Esophagus squamous epithelium (tissue), 5 donors: ENCODE results near the gene TMEM26. TPM values are rescaled to one million over a fixed set of nuclear protein-coding genes. Genes with fewer than 3 reads are reported as not detected.

ENCODE experiments used
- DNase-seq: peaks from one replicate; lab custom pipeline; 2025; lab: John Stamatoyannopoulos, UW
- H3K27ac ChIP-seq, 4 donors: fragments of 200-600 bp; sonication (generic); one replicate each; pipeline ENCODE4 v1.5.1; 2016 to 2019; ENCODE audit warnings: mild to moderate bottlenecking in 1 of 4
- H3K27me3 ChIP-seq, 4 donors: fragments of 200-600 bp; sonication (generic); 1 replicate in 3 of 4; 2 replicates in 1 of 4; pipeline versions ENCODE4 v1.5.1 to v1.6.0; 2017 to 2021; ENCODE audit warnings: antibody characterized with exemption in 1 of 4
- H3K36me3 ChIP-seq, 3 donors: fragments of 200-600 bp; sonication (generic); one replicate each; pipeline ENCODE4 v1.5.1; 2016 to 2019
- H3K4me1 ChIP-seq, 3 donors: fragments of 200-600 bp; sonication (generic); one replicate each; pipeline ENCODE4 v1.5.1; 2017 to 2019
- H3K4me3 ChIP-seq, 4 donors: fragments of 200-600 bp; sonication (generic); 1 replicate in 3 of 4; 2 replicates in 1 of 4; pipeline ENCODE4 v1.5.1; 2016 to 2019; ENCODE audit warnings: mild to moderate bottlenecking in 2 of 4, moderate library complexity in 1 of 4
- H3K9me3 ChIP-seq, 3 donors: fragments of 200-600 bp; sonication (generic); one replicate each; pipeline ENCODE4 v1.5.1; 2016 to 2019
- CTCF ChIP-seq, 6 experiments: fragments of 450-650 bp in 4 of 6; fragments of 200-600 bp in 2 of 6; sonication (generic) in 2 of 6; IDR thresholded peaks; one replicate each; pipeline ENCODE4 v1.5.1; 2016 to 2019; ENCODE audit warnings: antibody characterized with exemption in 6 of 6, mild to moderate bottlenecking in 4 of 6, moderate library complexity in 4 of 6
- POLR2A ChIP-seq, 4 donors: fragments of 450-650 bp; IDR thresholded peaks; one replicate each; pipeline ENCODE4 v1.6.1; 2017; ENCODE audit warnings: antibody characterized with exemption in 4 of 4, mild to moderate bottlenecking in 4 of 4, moderate library complexity in 3 of 4
- WGBS, 2 donors: methylation state at CpG; one replicate each; pipeline ENCODE4 v1.1.5; 2018; 5-methylcytosine and 5-hydroxymethylcytosine counted together
- intact Hi-C: fragments of 100-400 bp; cut with DNase I; formaldehyde crosslinking; loops from one replicate; pipeline ENCODE4 v1.15.0; 2022
- total RNA-seq, 4 donors: library from RNA; depleted of rRNA; stranded (reverse); fragments of >200 nt; gene quantifications; one replicate each; pipeline ENCODE4 v1.1.0, GENCODE V29; 2016
- donor health status: DM: yes; HTN: yes; CAD: no.

Gene TMEM26
- total RNA-seq, 4 donors from 2014 or later = 0.09 to 0.38 (median 0.09) TPM; not detected in 1

DNA sequence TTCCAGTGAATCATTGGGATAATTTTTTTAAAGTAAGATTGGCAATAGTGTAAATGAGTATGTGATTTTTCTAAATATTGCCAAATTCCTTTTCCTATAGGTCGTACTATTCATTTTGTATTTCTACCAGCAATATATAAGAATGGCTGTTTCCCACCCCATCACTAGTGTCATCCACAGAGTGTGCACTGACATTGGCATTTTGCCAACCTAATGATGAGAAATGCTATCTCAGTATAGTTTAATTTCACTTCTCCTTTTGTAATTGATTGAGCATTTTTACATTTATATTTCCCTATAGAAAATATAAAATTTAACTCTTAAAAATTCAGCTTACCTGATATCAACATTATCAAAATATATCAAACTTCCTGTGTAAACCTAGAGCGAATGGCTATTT is 17.6 kb upstream of the TMEM26 start:
- intact Hi-C loops = no loop called here
- H3K9me3 ChIP-seq = no peaks in the 10 kb centered on the region
- 84 to 85% methylated on average over 2 of the region's 2 CpGs for WGBS, 2 donors

DNA sequence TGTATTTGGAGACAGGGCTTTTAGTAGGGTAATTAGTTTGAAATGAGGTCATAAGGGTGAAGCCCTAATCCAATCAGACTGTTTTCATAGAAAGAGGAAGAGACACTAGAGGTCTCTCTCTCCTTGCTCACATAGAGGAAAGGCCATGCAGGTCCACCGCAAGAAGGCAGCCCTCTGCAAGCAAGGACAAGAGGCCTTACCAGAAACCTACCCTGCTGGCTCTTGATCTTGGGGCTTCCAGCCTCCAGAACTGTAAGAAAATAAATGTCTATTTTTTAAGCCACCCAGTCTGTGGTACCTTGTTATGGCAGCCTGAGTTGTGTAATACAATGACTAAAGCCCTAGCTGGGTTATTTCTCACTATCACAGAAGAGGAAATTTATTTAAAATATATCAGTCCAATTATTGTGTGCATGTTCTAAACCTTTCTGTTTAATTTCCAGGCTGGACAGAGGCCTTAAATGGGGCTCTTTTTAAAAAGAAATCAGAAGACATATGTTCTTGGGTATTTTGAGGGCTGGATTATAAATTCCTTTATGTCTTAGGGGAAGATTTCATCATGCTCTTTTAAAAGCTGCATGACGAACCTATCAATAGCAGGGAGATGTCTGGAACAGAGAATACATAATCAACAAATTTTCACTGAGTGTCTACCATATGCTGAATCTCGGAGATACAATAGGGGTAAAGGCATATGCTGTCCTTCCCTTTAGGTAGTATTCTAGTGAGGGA is 12.9 kb upstream of the TMEM26 start:
- H3K27ac ChIP-seq = no peak overlapping the region
- no peaks in the 10 kb centered on the region for H3K27me3 ChIP-seq
- TF ChIP-seq POLR2A (IDR thresholded peaks at IDR 0.05) = no peak
- no peak for TF ChIP-seq CTCF (IDR thresholded peaks at IDR 0.05)
- DNase-seq = no peak
- no peaks in the 10 kb centered on the region for H3K36me3 ChIP-seq
- peaks cover 0 to 19% (median 3%) of the 10 kb centered on the region in 3 donors for H3K4me1 ChIP-seq
- intact Hi-C loops = no loop called here
- 82 to 86% methylated on average over 3 of the region's 3 CpGs for WGBS, 2 donors
- no peaks in the 10 kb centered on the region for H3K9me3 ChIP-seq
- no peak overlapping the region for H3K4me3 ChIP-seq

More for the DNA sequence above, 17.6 kb upstream of the TMEM26 start:
- no peak for TF ChIP-seq CTCF (IDR thresholded peaks at IDR 0.05)
- TF ChIP-seq POLR2A (IDR thresholded peaks at IDR 0.05) = no peak
- no peak for DNase-seq
- no peaks in the 10 kb centered on the region for H3K4me1 ChIP-seq
- H3K4me3 ChIP-seq = no peak overlapping the region
- no peaks in the 10 kb centered on the region for H3K27me3 ChIP-seq
- H3K27ac ChIP-seq = no peak overlapping the region
- H3K36me3 ChIP-seq = no peaks in the 10 kb centered on the region

GRCh38 chr10:61465171-61465496 is 12.0 kb upstream of the TMEM26 start:
- Histone ChIP-seq H3K27ac (no peak overlapping the region), H3K4me1 (peaks cover 0 to 19% (median 3%) of the 10 kb centered on the region in 3 donors), H3K4me3 (no peak overlapping the region), H3K27me3 (no peaks in the 10 kb centered on the region), H3K9me3 (no peaks in the 10 kb centered on the region), H3K36me3 (no peaks in the 10 kb centered on the region)
- no peak for DNase-seq
- no peak for TF ChIP-seq POLR2A (IDR thresholded peaks at IDR 0.05)
- peak in 1 of 6 experiments; percentile 11 for TF ChIP-seq CTCF (IDR thresholded peaks at IDR 0.05)
- intact Hi-C loops = no loop called here

DNA sequence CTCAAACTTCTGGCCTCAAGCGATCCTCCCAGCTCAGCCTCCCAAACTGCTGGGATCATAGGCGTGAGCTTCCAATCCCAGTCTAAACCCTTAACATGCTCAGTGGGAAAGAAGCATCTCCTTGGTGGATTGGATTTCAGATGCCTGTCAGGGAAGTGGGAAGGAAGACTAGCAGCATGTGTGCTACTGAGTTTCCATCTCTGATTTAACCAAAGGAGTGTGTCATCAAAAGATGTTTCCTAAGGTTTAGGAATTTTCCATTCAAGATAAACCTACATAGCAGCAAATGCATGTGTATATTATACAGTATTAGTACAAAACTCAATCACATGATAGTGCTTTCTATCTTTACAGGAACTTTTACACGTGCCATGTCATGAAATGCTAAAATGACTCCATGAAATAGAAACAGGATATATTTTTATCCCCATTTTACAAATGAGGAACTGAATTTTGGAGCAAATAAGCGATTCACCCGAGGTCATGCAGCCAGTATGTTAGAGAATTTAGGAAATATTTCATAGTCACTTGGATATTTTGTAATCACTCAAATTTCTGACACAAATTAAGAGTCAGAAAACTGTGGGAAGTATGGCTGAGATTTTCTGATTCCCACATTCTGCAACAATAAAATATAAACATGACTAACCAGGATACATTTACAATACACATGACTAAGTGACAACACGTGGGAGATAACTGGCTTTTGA is 11.4 kb upstream of the TMEM26 start:
- no peak overlapping the region for H3K4me3 ChIP-seq
- no peak for TF ChIP-seq POLR2A (IDR thresholded peaks at IDR 0.05)
- TF ChIP-seq CTCF (IDR thresholded peaks at IDR 0.05) = no peak
- H3K4me1 ChIP-seq = peaks cover 0 to 19% (median 3%) of the 10 kb centered on the region in 3 donors
- WGBS, 2 donors = 59 to 65% methylated on average over 6 of the region's 6 CpGs
- no peaks in the 10 kb centered on the region for H3K36me3 ChIP-seq
- no peaks in the 10 kb centered on the region for H3K27me3 ChIP-seq
- DNase-seq = no peak
- intact Hi-C loops = no loop called here
- H3K9me3 ChIP-seq = no peaks in the 10 kb centered on the region
- no peak overlapping the region for H3K27ac ChIP-seq
